ENCODE measurements around the gene RAB44.

RAB44 gene

DNA sequence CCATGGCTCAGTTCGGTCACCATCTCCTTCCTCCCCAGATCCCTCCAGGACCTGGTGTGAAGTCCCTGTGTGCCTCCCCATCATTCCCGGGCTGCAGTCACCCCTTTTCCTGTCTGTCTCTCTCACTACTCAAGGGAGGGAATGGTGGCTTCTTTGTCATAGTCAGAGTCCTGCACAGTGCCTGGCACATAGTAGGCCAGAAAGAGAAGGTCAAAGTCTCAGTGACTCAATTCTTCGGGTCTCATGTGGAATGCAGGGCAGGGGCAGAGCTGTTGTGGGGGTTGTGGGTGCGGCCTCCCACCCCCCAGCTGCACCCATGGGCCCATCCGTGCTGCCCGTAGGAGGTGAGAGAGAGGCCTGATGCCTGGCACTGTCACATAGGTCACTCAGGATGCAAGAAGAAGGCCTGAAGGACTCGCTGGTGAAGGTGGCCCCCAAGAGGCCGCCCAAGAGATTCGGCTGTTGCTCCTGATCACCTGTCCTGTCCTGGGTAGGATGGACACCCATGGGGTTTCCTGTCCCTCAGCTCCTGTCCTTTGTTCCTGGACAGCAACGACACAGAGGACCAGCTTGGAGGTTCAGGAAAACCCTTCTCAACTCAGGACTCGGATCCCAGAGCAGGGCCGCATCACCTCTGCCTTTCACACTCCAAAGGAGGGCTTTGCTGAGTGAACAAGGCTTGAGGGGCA lies 34.1 kb downstream of the RAB44 start:
- no peak for DNase-seq (ENCODE audit: low read depth)

DNA sequence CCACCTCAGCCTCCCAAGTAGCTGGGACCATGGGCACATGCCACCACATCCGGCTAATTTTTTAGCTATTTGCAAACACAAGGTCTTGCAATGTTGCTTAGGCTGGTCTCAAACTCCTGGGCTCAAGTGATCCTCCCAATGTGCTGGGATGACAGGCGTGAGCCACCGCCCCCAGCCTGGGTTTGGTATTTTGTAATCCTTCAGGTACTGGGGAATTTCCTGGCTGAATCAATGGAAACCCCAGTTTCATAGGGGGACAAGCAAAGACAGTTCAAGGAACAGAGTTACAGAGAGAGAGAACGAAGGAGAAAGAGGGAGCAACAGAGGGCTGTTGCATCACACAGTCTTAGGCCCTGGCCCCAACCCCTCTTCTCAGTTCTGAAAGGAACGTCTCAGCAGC lies 35.7 kb downstream of the RAB44 start:
- no peak for DNase-seq (ENCODE audit: low read depth)

DNA sequence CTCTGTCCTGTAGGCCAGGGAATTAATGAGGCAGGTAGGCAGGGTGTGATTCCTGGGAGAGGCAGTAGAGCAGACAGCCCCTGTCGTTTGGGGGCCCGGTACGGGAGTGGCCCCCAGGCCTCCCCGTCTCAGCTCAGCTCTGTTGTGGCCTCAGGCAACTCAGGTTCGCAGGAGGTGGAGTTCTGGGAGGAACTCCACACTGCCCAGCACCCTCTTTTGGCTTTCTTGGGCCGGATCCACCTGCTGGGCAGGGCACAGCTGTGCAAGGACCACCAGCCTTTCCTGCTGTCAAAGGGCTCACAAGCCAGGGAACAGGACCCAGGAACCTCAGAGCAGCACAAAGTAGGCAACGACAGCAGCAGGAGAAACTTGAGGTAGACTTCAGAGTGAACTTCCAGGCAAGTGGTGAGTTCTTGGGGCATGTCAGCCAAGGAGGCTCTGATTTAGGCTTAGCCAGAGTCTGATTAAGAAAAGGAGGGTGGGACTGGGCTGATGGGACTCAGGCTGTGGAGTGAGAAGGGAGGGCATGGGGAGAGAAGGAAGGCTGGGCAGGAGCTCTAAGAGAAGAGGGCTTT lies 36.9 kb downstream of the RAB44 start:
- DNase-seq (ENCODE audit: low read depth), result no peak

GRCh38 chr6:36735110-36736071 lies 37.8 kb downstream of the RAB44 start:
- no peak for DNase-seq (ENCODE audit: low read depth)

GRCh38 chr6:36737043-36737785 lies 39.6 kb downstream of the RAB44 start:
- DNase-seq (ENCODE audit: low read depth), result no peak

GRCh38 chr6:36738108-36738507 lies 40.5 kb downstream of the RAB44 start:
- DNase-seq (ENCODE audit: low read depth), result no peak

DNA sequence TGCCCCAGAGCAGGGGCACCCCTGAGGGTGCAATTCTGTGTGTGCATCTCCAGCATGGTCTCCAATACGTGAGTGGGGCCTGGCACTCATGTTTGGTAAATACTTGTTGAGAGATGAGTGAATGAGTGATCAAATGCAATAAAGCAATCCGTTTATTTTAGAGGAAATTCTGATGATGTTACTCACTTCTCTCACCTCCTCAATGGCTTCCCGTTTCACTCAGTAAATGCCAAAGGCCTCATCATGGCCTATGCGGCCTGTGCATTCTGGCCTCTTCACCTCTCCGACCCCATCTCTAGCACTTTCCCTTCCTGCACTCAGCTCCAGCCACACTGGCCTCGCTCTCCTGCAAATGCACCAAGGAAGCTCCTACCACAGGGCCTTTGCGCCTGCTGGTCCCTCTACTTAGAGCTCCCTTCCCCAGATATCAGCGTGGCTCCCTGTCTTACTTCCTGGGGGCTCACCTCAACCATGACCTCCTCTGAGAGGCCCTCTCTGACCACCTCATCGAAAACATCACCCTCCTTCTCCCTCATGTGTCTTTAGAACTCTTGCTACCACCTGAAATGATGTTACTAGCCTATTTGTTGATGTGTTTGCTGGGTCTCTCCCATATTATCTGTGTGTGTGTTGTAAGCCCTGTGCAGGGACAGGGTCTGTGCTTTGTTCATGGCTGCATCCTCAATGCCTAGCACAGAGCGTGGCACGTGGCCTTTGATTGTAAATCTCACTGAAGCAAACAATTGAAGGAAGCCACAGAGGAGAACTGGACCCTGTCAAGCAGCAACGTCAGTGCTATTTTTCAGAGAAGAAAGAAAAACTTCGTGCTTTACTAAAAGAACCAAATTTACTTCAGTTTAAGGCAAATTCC lies 42.6 kb downstream of the RAB44 start:
- no peak for DNase-seq (ENCODE audit: low read depth)

DNA sequence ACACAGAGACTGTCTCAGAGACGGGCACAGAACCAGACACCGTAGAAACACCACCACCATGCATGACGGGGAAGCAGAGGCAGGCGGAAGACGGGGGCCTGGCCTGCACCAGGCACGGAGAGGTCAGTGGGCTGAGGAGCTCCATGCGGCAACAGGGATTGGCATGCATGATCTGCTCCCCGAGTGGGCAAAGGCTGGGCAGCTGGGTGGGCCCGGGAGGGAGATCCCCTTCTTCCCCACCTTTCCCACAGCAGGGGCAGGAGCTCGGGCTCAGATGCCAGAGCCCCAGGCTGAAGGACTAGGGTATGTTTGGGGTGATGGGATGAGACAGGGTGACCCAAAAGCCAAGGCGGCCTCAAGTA lies 43.2 kb downstream of the RAB44 start:
- DNase-seq (ENCODE audit: low read depth), result no peak

GRCh38 chr6:36742146-36742545 lies 44.5 kb downstream of the RAB44 start:
- no peak for DNase-seq (ENCODE audit: low read depth)

DNA sequence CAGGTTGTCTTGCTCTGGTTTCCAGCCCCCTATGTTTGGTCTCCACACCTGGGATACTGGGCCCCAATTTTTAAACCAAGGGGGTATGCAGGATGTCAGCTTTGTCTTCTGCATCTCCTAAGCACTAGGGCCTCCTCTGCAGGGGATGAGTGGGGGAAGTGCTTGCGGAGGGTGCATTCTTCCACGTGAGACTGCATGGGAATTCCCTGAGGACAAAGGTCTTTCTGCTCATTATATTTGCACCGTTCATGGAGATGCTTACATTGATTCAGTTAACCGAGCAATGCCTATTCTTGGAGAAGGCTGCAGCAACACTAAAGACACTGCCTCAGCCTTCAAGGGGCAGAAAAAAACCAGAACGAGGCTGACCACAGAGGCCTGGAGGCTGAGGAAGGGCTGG lies 45.4 kb downstream of the RAB44 start:
- no peak for DNase-seq (ENCODE audit: low read depth)

DNA sequence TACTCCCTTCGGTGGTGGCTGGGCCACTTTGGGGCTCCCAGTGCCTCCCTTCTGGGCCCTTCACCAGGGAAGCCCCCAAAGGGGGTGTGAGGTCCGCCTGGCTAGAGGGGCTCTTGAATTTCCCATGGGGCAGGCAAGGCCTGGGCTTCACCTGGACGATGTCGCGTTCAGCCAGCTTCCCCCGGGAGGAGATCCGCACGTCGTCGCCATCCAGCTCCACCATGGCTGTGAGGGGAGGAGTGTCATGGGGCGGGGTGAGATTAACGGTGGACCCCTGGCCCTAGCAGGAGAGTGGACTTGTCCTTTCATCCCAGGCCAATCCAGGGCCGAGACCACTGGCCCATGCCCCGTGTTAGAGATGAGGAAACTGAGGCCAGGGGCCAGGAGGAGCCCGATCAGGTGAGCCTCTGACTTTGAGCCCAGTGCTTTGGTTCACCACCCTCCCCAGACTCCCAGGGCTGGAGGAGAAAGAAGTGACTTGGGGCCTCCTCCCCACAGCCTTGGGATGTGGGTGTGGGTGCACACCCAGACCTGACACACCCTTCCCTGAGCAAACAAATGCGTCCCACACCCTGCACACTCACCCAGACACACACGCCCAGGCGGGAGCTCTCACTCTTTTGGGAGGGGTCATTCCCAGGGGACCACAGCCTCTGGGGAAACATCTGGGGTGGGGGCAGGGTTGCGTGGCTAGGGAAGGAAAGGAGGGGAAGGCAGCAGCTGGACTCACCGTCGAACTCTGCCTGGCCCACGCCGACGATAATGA lies 46.1 kb downstream of the RAB44 start:
- no peak for DNase-seq (ENCODE audit: low read depth)

GRCh38 chr6:36744304-36744673 lies 46.7 kb downstream of the RAB44 start:
- no peak for DNase-seq (ENCODE audit: low read depth)

DNA sequence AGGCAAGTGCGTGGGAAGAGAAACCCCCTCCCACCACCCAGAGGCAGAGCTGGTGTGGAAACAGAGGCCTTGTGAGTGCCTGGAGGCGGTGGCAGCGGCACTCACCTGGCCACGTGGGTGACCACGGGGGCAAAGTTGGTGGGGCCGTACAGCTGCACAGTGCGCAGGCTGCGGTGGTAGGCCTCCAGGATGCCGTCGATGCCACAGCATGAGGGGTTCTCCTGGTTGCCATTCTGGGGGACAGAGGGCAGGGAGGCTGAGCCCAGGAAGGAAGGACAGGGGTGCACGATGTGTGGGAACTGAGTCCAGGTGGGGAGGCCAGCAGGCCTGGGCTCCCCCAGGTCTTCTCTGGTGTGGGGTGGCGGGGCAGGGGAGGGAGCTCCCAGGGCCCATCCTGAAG lies 47.7 kb downstream of the RAB44 start:
- DNase-seq (ENCODE audit: low read depth), result no peak

DNA sequence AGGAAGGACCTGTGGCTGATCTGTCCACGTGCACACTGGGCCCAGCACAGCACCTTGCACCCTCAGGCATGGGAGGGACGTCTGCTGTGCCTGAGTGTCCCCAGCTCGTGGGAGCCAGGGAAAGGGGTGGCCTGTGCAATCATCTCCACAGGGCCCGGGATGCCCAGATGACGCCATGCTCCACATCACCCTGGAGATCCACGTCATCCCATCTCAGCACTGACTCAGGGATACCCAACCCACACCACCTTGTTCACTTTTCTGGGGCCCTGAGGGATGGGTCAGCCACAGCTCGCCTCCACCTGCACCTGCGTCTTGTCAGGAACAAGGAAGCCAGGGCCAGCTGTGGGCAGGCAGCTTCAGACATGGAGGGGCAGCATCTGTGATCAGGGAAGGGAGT lies 48.2 kb downstream of the RAB44 start:
- DNase-seq (ENCODE audit: low read depth), result no peak

- DNase-seq (ENCODE audit: low read depth), result no peak
These were observed 48.6 kb downstream of the RAB44 start for GRCh38 chr6:36746251-36746650.

GRCh38 chr6:36749829-36750489 lies 52.3 kb downstream of the RAB44 start:
- DNase-seq (ENCODE audit: low read depth), result no peak

DNA sequence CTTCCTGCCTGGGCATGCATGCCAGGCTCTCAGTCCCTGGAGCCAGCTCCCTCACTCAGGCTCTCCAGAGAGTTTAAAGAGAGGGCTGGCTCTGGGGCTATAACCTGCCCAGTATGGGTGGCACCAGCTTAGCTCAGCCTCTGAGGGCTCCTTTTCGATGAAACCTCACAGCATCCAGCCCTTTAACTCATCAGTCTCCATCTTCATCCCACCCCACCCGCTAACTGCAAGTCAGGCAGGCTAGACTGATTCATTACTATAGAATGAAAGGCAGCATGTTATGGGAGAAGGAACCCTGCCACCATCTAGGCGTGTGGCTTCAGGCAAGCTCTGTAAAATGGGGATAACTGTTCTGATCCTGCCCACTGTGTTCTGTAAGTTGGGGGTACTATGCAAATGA lies 53.5 kb downstream of the RAB44 start:
- DNase-seq (ENCODE audit: low read depth), result no peak

DNA sequence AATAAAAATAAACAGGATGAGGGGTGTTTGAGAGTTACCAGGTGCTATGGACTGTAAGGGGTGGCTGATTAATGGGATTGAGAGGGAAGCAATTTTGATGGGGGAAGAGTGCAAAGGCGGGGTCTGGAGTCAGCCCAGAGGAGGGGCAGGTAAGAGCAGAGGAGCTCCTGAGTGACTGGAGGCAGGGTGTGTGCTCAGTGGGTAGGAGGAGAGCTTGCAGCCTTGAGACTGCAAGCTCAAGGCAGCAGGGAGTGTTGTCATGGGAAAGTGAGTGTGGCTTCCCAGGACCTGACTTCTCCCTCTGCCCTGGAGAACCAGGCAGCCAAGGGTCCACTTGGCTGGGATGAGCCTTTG lies 54.2 kb downstream of the RAB44 start:
- no peak for DNase-seq (ENCODE audit: low read depth)

- no peak for DNase-seq (ENCODE audit: low read depth)
These were observed 54.7 kb downstream of the RAB44 start for GRCh38 chr6:36752187-36752885.

All from activated T-cell treated with anti-CD3 and anti-CD28 coated beads for 1 hour (primary cell).